Endometrial microvascular endothelial cells (primary cell): ENCODE measurements around the gene MPND. TPM values are rescaled to one million over a fixed set of nuclear protein-coding genes. Genes with fewer than 3 reads are reported as not detected.

Source experiments
- in situ Hi-C: cut with HindIII; loops from 2 replicates; pipeline ENCODE4 v1.10.0; 2017; ENCODE audit warnings: low sequenced_read_pairs, low pct_unique_long_range_greater_than_20kb; ENCODE audit errors: inconsistent ontology term
- total RNA-seq: library from RNA; depleted of rRNA; stranded (reverse); fragments of >200 nt; gene quantifications from one replicate; pipeline ENCODE4 v1.2.3, GENCODE V29; 2015; ENCODE audit errors: inconsistent ontology term

Gene MPND
- total RNA-seq, 1 donor from 2014 or later: 3.5 TPM

GRCh38 chr19:4362101-4362828 is 18.9 kb downstream of the MPND start:
- in situ Hi-C loops: no loop called here

GRCh38 chr19:4362831-4363545 is 19.6 kb downstream of the MPND start:
- in situ Hi-C loops: no loop called here

- in situ Hi-C loops: no loop called here
These were observed 20.4 kb downstream of the MPND start for GRCh38 chr19:4363571-4364304.

GRCh38 chr19:4365341-4365740 is 22.0 kb downstream of the MPND start:
- in situ Hi-C loops: no loop called here

- in situ Hi-C loops: no loop called here
These were observed 22.7 kb downstream of the MPND start for GRCh38 chr19:4365791-4366665.

GRCh38 chr19:4366666-4367335 is 23.4 kb downstream of the MPND start:
- in situ Hi-C loops: no loop called here

- in situ Hi-C loops: no loop called here
These were observed 24.0 kb downstream of the MPND start for GRCh38 chr19:4367336-4367723.

GRCh38 chr19:4367781-4368127 is 24.4 kb downstream of the MPND start:
- in situ Hi-C loops: no loop called here

- in situ Hi-C loops: no loop called here
These were observed 24.9 kb downstream of the MPND start for GRCh38 chr19:4368128-4368820.

- in situ Hi-C loops: no loop called here
These were observed 25.9 kb downstream of the MPND start for GRCh38 chr19:4369109-4369887.

- in situ Hi-C loops: no loop called here
These were observed 26.5 kb downstream of the MPND start for GRCh38 chr19:4369888-4370260.

- in situ Hi-C loops: no loop called here
These were observed 27.2 kb downstream of the MPND start for GRCh38 chr19:4370418-4371041.

- in situ Hi-C loops: no loop called here
These were observed 28.1 kb downstream of the MPND start for GRCh38 chr19:4371247-4372164.

GRCh38 chr19:4372165-4373012 is 29.0 kb downstream of the MPND start:
- in situ Hi-C loops: no loop called here

GRCh38 chr19:4373013-4373367 is 29.6 kb downstream of the MPND start:
- in situ Hi-C loops: no loop called here
